Lung (tissue), 12 donors: ENCODE results near the gene PPP1R3F. TPM values are rescaled to one million over a fixed set of nuclear protein-coding genes. Genes with fewer than 3 reads are reported as not detected.

ENCODE experiments used
- ATAC-seq: fragments of 200-7000 bp; cut with Tn5 transposase; one replicate; pipeline ENCODE4 v1.9.1; 2020; ENCODE audit warnings: moderate number of reproducible peaks; ENCODE audit not compliant: insufficient read depth, low FRiP score
- DNase-seq, 3 donors: peaks; one replicate each; pipeline ENCODE4 v3.0.0-alpha.2; 2013 to 2017
- H3K27ac ChIP-seq, 2 donors: one replicate each; pipeline ENCODE4 v1.5.1; 2013; ENCODE audit warnings: mild to moderate bottlenecking in 2 of 2, moderate library complexity in 2 of 2, control low read depth in 1 of 2, inconsistent platforms in 1 of 2, low read depth in 1 of 2, low read length in 1 of 2
- H3K27me3 ChIP-seq, 3 donors: one replicate each; pipeline ENCODE4 v1.5.1; 2013; ENCODE audit warnings: low read length in 2 of 3; ENCODE audit not compliant: control insufficient read depth in 3 of 3, insufficient read depth in 3 of 3
- H3K36me3 ChIP-seq, 4 donors: one replicate each; pipeline ENCODE4 v1.5.1; 2013; ENCODE audit warnings: low read length in 4 of 4, mild to moderate bottlenecking in 1 of 4, moderate library complexity in 1 of 4; ENCODE audit not compliant: control insufficient read depth in 4 of 4, insufficient read depth in 4 of 4
- H3K4me1 ChIP-seq, 5 donors: one replicate each; pipeline ENCODE4 v1.5.1; 2013; ENCODE audit warnings: low read length in 5 of 5, mild to moderate bottlenecking in 2 of 5, moderate library complexity in 1 of 5; ENCODE audit not compliant: control insufficient read depth in 5 of 5, insufficient read depth in 5 of 5
- H3K4me3 ChIP-seq: one replicate; pipeline ENCODE4 v1.5.1; 2013; ENCODE audit warnings: mild to moderate bottlenecking, control low read depth, moderate library complexity
- H3K9ac ChIP-seq, 2 donors: one replicate each; pipeline ENCODE4 v1.5.1; 2013; ENCODE audit warnings: low read length in 2 of 2, control low read depth in 1 of 2; ENCODE audit not compliant: insufficient read depth in 1 of 2
- H3K9me3 ChIP-seq, 4 donors: one replicate each; pipeline ENCODE4 v1.5.1; 2013; ENCODE audit warnings: low read length in 3 of 4, mild to moderate bottlenecking in 1 of 4, moderate library complexity in 1 of 4; ENCODE audit not compliant: control insufficient read depth in 4 of 4, insufficient read depth in 3 of 4
- CTCF ChIP-seq: IDR thresholded peaks from 2 replicates; pipeline ENCODE4 v1.5.1; 2012; ENCODE audit warnings: mild to moderate bottlenecking; ENCODE audit errors: control extremely low read depth, extremely low read depth
- WGBS, 2 donors: extraction: QIAGEN DNeasy Blood & Tissue Kit; methylation state at CpG; one replicate each; pipeline ENCODE4 v1.1.7; 2013; 5-methylcytosine and 5-hydroxymethylcytosine counted together
- polyA plus RNA-seq, 2 donors: library from polyadenylated mRNA; stranded (reverse); fragments of 200-250 nt; gene quantifications; one replicate each; pipeline ENCODE4 v1.2.1, GENCODE V29; 2013
- total RNA-seq, 2 donors: library from RNA; depleted of rRNA in 1 of 2; stranded (reverse); fragments of >200 nt in 1 of 2; gene quantifications; one replicate each; pipeline ENCODE4 v1.2.1, GENCODE V29; 2014 to 2021
- donor health status: control.
- donor health status: control.
- donor health status: Bipolar disorder and iron deficiency.
- donor health status: healthy.
- donor health status: DM: yes; HTN: yes; CAD: no.

Gene PPP1R3F
- total and polyA plus RNA-seq, 4 donors: 2.0 to 7.6 (median 4.4) TPM

GRCh38 chrX:49251325-49251724, 18.3 kb upstream of the PPP1R3F start:
- no peak for ATAC-seq
- no peak for TF ChIP-seq CTCF

GRCh38 chrX:49254639-49255038, 15.0 kb upstream of the PPP1R3F start:
- no peak for ATAC-seq

More at GRCh38 chrX:49251325-49251724, 18.3 kb upstream of the PPP1R3F start:
- no peak for DNase-seq
- Histone ChIP-seq H3K27ac (no peak overlapping the region), H3K27me3 (no peaks in the 10 kb centered on the region), H3K9ac (no peak overlapping the region), H3K36me3 (peaks cover 0 to 27% (median 1%) of the 10 kb centered on the region in 4 donors), H3K4me3 (no peak overlapping the region), H3K9me3 (no peaks in the 10 kb centered on the region), H3K4me1 (no peaks in the 10 kb centered on the region)
- WGBS, 2 donors: 84 to 89% methylated on average over 10 to 13 of the region's 13 CpGs

GRCh38 chrX:49256268-49256995, 13.2 kb upstream of the PPP1R3F start:
- no peak for ATAC-seq
- WGBS, 2 donors: 74 to 96% methylated on average over 7 to 9 of the region's 9 CpGs
- Histone ChIP-seq H3K4me1 (no peaks in the 10 kb centered on the region), H3K27ac (no peak overlapping the region), H3K4me3 (no peak overlapping the region), H3K9me3 (no peaks in the 10 kb centered on the region), H3K9ac (no peak overlapping the region), H3K36me3 (no peaks in the 10 kb centered on the region), H3K27me3 (no peaks in the 10 kb centered on the region)
- DNase-seq: no peak
- no peak for TF ChIP-seq CTCF

More at GRCh38 chrX:49254639-49255038, 15.0 kb upstream of the PPP1R3F start:
- WGBS, 2 donors: 82 to 99% methylated on average over 7 of the region's 7 CpGs
- TF ChIP-seq CTCF: no peak
- Histone ChIP-seq H3K9ac (no peak overlapping the region), H3K4me3 (no peak overlapping the region), H3K36me3 (peaks cover 0 to 4% (median 0%) of the 10 kb centered on the region in 4 donors), H3K4me1 (no peaks in the 10 kb centered on the region), H3K27me3 (no peaks in the 10 kb centered on the region), H3K27ac (no peak overlapping the region), H3K9me3 (no peaks in the 10 kb centered on the region)
- DNase-seq: no peak
